ENCODE measurements around the gene ACIN1. TPM values are rescaled to one million over a fixed set of nuclear protein-coding genes. Genes with fewer than 3 reads are reported as not detected.
A peak's percentile ranks its signal among the peaks of the same experiment; 100 is the strongest.

Gene ACIN1
- total RNA-seq, 1 experiment from 2014 or later, result 333 TPM

GRCh38 chr14:23033251-23033727 lies 61.6 kb downstream of the ACIN1 start:
- Histone ChIP-seq H3K27me3 (ENCODE audit: insufficient read depth, low read length) (no peaks in the 10 kb centered on the region), H4K20me1 (ENCODE audit: control insufficient read depth, insufficient read depth, insufficient read length) (no peaks in the 10 kb centered on the region), H3K18ac (ENCODE audit: insufficient read length, low read depth, low read length) (no peak overlapping the region), H4K91ac (ENCODE audit: insufficient read length, low read depth, low read length) (no peak overlapping the region), H4K8ac (replicated peaks; ENCODE audit: insufficient read length, low read depth, low read length) (no peak overlapping the region), H3K4ac (ENCODE audit: low read depth, low read length) (no peak overlapping the region), H3K23ac (ENCODE audit: insufficient read length, low read depth, low read length) (no peak overlapping the region), H3K79me1 (ENCODE audit: insufficient read depth, low read depth, low read length, poor library complexity, severe bottlenecking) (no peaks in the 10 kb centered on the region), H3K4me1 (ENCODE audit: insufficient read depth, low read length) (no peaks in the 10 kb centered on the region), H3K27ac (ENCODE audit: insufficient read length, low read depth, low read length) (no peak overlapping the region), H3K56ac (ENCODE audit: insufficient read length, low read depth, low read length) (no peak overlapping the region), H2BK15ac (ENCODE audit: low read depth, low read length) (no peak overlapping the region), H3K9ac (ENCODE audit: extremely low read depth, insufficient read length, low read length) (no peak overlapping the region), H2AK5ac (ENCODE audit: insufficient read length, low read length) (no peak overlapping the region), H2BK120ac (ENCODE audit: low read depth, low read length, poor library complexity, severe bottlenecking) (no peak overlapping the region), H2BK20ac (ENCODE audit: low read depth, low read length, poor library complexity, severe bottlenecking) (no peak overlapping the region), H3K79me2 (ENCODE audit: insufficient read depth, low read length) (peaks cover 5% of the 10 kb centered on the region; the same call in 1 of the 2 replicates), H3K9me3 (ENCODE audit: control insufficient read depth, low read depth, low read length) (no peaks in the 10 kb centered on the region), H2AFZ (ENCODE audit: low read length) (no peak overlapping the region), H3K23me2 (ENCODE audit: insufficient read length, low read depth, low read length, poor library complexity, severe bottlenecking) (peaks cover 5% of the 10 kb centered on the region), H3T11ph (ENCODE audit: low read length) (no peak overlapping the region), H3K14ac (ENCODE audit: insufficient read depth, low read length) (no peak overlapping the region), H4K5ac (ENCODE audit: insufficient read length, low read depth, low read length) (no peak overlapping the region), H2BK12ac (ENCODE audit: insufficient read length, low read depth, low read length) (no peak overlapping the region), H2BK5ac (ENCODE audit: insufficient read length, low read length) (no peak overlapping the region), H3K4me2 (ENCODE audit: insufficient read depth, insufficient read length, low read length) (peak overlapping the region; percentile 36)
- Mint-ChIP-seq H3K9me3 (no peaks in the 10 kb centered on the region), H3K36me3 (ENCODE audit: insufficient read depth in 1 of 3, low read depth in 3 of 3) (peaks cover 30 to 50% (median 38%) of the 10 kb centered on the region in 3 experiments), H3K4me3 (peak overlapping the region; percentile 96), H3K4me1 (peaks cover 10 to 18% of the 10 kb centered on the region in 2 experiments), H3K27ac (peak overlapping the region in 2 of 3 experiments; percentile 93 to 100; a peak in 4 of 7 replicates), H3K27me3 (ENCODE audit: low read depth) (no peaks in the 10 kb centered on the region)
- DNase-seq, result no peak
- no peak for TF ChIP-seq CTCF (conservative IDR thresholded peaks at IDR 0.05)
- no CpG with 5 or more reads among the region's 10 CpGs for WGBS (ENCODE audit: extremely low coverage, insufficient read length, low lambda C conversion rate)
